ENCODE data around the gene CA5A.

DNA sequence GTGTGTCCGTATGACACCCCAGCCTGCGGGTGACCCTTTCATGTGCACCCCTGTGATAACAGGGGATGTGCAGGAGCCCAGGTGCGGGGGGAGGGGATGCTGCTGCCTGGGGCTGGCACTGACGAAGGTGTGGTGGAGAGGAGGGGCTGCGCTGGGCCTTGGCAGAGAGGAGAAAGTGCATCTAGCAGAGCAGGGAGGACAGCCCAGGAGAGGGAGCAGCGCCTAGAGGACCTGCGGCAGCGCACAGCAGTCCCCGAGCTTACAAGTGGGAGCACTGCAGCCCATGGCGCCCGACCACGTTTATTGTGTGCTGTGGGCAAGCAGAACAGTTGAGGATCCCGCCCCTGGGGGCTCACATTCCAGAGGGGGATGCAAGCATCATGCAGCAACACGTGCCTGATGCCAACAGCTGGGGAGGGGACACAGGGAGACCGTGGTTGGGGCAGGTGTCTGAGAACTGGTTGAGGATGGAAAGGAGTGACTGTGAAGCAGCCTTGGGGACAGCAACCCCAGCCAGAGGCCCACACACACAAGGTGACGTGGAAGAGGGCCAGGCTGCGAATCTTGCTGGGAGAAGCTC is 56.1 kb downstream of the CA5A start:
- TF ChIP-seq EZH2phosphoT487 (IDR thresholded peaks at IDR 0.05; ENCODE audit: unreplicated experiment) = no peak
- TF ChIP-seq EZH2 (IDR thresholded peaks at IDR 0.05; ENCODE audit: low read depth, unreplicated experiment) = no peak
- no peak for TF ChIP-seq POLR2AphosphoS5 (IDR thresholded peaks at IDR 0.05; ENCODE audit: low read depth)
- TF ChIP-seq, protein P1, sequence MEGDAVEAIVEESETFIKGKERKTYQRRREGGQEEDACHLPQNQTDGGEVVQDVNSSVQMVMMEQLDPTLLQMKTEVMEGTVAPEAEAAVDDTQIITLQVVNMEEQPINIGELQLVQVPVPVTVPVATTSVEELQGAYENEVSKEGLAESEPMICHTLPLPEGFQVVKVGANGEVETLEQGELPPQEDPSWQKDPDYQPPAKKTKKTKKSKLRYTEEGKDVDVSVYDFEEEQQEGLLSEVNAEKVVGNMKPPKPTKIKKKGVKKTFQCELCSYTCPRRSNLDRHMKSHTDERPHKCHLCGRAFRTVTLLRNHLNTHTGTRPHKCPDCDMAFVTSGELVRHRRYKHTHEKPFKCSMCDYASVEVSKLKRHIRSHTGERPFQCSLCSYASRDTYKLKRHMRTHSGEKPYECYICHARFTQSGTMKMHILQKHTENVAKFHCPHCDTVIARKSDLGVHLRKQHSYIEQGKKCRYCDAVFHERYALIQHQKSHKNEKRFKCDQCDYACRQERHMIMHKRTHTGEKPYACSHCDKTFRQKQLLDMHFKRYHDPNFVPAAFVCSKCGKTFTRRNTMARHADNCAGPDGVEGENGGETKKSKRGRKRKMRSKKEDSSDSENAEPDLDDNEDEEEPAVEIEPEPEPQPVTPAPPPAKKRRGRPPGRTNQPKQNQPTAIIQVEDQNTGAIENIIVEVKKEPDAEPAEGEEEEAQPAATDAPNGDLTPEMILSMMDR (conservative IDR thresholded peaks at IDR 0.05; ENCODE audit: low read depth in 2 of 2) = no peak
- TF ChIP-seq, protein P2, sequence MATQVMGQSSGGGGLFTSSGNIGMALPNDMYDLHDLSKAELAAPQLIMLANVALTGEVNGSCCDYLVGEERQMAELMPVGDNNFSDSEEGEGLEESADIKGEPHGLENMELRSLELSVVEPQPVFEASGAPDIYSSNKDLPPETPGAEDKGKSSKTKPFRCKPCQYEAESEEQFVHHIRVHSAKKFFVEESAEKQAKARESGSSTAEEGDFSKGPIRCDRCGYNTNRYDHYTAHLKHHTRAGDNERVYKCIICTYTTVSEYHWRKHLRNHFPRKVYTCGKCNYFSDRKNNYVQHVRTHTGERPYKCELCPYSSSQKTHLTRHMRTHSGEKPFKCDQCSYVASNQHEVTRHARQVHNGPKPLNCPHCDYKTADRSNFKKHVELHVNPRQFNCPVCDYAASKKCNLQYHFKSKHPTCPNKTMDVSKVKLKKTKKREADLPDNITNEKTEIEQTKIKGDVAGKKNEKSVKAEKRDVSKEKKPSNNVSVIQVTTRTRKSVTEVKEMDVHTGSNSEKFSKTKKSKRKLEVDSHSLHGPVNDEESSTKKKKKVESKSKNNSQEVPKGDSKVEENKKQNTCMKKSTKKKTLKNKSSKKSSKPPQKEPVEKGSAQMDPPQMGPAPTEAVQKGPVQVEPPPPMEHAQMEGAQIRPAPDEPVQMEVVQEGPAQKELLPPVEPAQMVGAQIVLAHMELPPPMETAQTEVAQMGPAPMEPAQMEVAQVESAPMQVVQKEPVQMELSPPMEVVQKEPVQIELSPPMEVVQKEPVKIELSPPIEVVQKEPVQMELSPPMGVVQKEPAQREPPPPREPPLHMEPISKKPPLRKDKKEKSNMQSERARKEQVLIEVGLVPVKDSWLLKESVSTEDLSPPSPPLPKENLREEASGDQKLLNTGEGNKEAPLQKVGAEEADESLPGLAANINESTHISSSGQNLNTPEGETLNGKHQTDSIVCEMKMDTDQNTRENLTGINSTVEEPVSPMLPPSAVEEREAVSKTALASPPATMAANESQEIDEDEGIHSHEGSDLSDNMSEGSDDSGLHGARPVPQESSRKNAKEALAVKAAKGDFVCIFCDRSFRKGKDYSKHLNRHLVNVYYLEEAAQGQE (IDR thresholded peaks at IDR 0.05; ENCODE audit: unreplicated experiment) = no peak
- TF ChIP-seq, protein P3, sequence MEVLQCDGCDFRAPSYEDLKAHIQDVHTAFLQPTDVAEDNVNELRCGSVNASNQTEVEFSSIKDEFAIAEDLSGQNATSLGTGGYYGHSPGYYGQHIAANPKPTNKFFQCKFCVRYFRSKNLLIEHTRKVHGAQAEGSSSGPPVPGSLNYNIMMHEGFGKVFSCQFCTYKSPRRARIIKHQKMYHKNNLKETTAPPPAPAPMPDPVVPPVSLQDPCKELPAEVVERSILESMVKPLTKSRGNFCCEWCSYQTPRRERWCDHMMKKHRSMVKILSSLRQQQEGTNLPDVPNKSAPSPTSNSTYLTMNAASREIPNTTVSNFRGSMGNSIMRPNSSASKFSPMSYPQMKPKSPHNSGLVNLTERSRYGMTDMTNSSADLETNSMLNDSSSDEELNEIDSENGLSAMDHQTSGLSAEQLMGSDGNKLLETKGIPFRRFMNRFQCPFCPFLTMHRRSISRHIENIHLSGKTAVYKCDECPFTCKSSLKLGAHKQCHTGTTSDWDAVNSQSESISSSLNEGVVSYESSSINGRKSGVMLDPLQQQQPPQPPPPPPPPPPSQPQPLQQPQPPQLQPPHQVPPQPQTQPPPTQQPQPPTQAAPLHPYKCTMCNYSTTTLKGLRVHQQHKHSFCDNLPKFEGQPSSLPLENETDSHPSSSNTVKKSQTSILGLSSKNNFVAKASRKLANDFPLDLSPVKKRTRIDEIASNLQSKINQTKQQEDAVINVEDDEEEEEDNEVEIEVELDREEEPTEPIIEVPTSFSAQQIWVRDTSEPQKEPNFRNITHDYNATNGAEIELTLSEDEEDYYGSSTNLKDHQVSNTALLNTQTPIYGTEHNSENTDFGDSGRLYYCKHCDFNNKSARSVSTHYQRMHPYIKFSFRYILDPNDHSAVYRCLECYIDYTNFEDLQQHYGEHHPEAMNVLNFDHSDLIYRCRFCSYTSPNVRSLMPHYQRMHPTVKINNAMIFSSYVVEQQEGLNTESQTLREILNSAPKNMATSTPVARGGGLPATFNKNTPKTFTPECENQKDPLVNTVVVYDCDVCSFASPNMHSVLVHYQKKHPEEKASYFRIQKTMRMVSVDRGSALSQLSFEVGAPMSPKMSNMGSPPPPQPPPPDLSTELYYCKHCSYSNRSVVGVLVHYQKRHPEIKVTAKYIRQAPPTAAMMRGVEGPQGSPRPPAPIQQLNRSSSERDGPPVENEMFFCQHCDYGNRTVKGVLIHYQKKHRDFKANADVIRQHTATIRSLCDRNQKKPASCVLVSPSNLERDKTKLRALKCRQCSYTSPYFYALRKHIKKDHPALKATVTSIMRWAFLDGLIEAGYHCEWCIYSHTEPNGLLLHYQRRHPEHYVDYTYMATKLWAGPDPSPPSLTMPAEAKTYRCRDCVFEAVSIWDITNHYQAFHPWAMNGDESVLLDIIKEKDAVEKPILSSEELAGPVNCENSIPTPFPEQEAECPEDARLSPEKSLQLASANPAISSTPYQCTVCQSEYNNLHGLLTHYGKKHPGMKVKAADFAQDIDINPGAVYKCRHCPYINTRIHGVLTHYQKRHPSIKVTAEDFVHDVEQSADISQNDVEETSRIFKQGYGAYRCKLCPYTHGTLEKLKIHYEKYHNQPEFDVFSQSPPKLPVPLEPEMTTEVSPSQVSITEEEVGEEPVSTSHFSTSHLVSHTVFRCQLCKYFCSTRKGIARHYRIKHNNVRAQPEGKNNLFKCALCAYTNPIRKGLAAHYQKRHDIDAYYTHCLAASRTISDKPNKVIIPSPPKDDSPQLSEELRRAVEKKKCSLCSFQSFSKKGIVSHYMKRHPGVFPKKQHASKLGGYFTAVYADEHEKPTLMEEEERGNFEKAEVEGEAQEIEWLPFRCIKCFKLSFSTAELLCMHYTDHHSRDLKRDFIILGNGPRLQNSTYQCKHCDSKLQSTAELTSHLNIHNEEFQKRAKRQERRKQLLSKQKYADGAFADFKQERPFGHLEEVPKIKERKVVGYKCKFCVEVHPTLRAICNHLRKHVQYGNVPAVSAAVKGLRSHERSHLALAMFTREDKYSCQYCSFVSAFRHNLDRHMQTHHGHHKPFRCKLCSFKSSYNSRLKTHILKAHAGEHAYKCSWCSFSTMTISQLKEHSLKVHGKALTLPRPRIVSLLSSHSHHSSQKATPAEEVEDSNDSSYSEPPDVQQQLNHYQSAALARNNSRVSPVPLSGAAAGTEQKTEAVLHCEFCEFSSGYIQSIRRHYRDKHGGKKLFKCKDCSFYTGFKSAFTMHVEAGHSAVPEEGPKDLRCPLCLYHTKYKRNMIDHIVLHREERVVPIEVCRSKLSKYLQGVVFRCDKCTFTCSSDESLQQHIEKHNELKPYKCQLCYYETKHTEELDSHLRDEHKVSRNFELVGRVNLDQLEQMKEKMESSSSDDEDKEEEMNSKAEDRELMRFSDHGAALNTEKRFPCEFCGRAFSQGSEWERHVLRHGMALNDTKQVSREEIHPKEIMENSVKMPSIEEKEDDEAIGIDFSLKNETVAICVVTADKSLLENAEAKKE (CRISPR knock-in tag; IDR thresholded peaks at IDR 0.05) = no peak
- TF ChIP-seq JUNB (IDR thresholded peaks at IDR 0.05; ENCODE audit: unreplicated experiment) = no peak
- no peak for TF ChIP-seq CREB1 (CRISPR knock-in tag; IDR thresholded peaks at IDR 0.05; ENCODE audit: low read depth)
- no peak for TF ChIP-seq ZNF114 (CRISPR knock-in tag; IDR thresholded peaks at IDR 0.05)
- no peak for TF ChIP-seq NANOG (IDR thresholded peaks at IDR 0.05; ENCODE audit: borderline replicate concordance)

Data from GM23338 (cell line).